HUDEP-2 (cell line): ENCODE results near the gene ZNF710.
"Not testable (repeated sequence)": the region's sequence is repeated elsewhere in the genome, so short reads cannot be mapped to it uniquely, and the experiment has no call there.

Experiments used
- DNase-seq, 76 experiments: peaks; one replicate each; lab custom pipeline; 2025; ENCODE audit not compliant: unreplicated experiment in 76 of 76; lab: John Stamatoyannopoulos, UW

Gene ZNF710

DNA sequence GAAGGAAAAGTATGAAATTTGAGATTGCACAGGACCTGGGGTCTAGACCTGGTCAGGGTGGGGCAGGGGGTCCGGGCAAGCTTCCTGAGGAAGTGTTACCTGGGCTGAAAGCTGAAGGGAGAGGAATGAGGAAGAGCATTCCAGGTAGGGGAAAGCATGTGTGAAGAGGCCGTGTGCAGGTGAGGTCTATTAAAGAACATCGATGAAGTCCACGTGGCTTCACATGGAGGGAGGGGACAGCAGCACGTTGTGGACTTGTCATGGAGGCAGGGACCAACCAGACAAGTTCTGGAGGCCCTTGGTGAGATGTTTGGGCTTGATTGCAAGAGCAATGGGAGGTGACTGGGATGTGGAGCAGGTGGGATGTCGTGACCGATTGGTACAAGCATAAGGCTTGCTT is 54.1 kb downstream of the ZNF710 start:
- DNase-seq: no peak

DNA sequence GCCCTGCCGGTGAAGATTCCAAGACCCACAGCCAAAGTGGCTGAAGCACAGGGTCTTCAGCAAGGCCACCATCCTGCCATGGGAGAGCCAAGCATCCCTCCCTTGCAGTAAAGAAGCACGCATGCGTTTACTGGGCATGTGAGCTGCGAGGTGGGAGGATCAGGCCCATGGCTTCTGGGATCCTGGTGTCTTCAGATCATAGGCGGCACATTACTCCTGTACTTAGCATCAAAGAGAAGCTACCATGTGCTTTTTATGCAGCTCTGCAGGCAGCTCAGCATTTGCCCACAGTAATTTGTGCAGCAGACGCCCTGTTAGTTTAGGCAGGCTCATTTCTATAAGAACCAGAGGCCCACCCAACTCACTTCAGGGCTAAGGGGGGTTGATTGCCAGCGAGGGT is 55.4 kb downstream of the ZNF710 start:
- no peak for DNase-seq

DNA sequence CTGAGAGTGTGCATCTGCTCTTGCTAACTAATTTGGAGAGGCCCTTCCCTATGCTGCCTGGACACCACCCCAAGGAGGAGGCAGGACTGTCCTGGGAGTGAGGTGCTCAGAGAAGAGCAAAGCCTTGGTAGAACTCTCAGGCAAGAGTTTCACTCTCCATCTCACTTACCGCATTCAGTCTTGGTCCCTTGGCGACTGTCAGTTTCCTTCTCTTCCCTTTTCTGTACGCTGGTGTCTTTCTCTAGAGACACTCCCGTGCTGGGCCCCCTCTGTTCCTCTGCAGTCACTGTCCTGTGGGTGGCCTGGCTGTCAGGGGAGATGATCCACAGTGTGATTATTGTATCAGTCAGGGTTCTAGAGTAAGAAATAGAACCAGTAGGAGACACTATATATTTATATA is 57.2 kb downstream of the ZNF710 start:
- no peak for DNase-seq

DNA sequence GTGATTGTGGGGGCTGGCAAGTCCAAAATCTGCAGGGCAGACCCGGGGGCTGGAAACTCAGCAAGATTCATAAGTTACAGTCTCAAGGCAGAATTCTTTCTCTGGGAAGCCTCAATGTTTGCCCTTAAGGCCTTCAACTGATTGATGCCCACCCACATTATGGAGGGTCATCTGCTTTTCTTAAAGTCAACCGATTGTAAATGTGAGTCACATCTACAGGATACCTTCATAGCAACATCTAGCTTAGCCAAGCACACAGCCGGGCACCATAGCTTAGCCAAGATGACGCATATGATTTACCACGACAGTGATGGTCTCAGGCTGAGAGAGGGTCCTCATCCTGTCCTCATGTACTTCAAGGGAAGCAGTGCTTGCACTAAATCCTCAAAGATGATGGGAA is 57.7 kb downstream of the ZNF710 start:
- no peak for DNase-seq

DNA sequence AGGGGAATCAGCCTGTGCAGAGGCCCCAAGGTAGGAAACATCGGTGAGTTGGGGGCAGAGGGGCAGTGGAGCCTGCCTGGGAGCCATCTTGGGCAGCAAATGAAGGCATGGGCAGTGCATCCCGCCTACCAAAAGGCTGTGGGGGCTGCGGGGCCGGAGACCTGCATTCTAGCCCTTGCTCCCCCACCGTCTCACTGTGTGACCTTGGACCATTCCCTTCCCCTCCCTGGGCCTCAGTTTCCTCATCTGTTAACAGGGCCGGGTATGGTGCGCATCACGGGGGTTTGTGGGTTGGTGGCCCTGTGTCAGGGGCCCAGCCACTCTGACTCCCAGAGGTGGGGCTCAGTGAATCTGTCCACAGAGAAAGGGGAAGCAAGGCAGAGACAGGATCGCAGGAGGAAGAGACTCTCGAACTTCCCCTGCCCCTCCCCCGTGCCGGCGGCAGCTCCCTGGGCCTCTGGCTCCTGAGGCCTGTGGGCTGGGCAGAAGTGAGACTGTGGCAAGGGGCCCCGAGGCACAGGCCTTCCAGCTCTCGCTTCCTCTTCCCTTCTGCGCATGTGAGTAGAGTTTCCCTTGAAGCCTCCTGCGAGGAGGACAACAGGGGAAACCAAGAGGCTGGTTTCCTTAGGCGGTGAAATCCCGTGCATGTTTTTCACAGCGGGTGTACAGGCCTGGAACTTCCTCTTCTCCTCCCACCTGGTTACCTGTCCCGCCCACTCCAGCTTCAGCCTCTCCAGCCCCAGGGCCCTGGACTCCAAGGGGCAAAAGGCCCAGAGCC is 58.3 kb downstream of the ZNF710 start:
- peak in 37 of 76 experiments; percentile 7 to 62 (median 31) for DNase-seq

DNA sequence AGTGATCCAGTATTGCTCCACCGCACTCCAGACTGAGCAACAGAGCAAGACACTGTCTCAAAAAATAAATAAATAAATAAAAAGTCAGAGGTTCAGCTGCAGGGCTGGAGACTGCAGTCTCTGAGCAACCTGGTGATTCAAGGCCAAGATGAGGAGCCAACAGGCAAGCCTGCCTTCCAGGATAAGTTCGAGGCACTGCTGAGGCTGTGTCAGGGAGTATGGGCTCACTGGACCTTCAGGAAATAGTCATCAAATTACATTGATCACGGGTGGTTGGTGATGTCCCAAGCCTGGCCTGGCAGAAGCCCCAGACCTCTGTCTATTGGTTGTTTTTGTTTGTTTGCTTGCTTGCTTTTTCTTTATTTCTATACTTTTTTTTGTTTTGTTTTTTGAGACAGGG is 59.7 kb downstream of the ZNF710 start:
- DNase-seq: no peak

DNA sequence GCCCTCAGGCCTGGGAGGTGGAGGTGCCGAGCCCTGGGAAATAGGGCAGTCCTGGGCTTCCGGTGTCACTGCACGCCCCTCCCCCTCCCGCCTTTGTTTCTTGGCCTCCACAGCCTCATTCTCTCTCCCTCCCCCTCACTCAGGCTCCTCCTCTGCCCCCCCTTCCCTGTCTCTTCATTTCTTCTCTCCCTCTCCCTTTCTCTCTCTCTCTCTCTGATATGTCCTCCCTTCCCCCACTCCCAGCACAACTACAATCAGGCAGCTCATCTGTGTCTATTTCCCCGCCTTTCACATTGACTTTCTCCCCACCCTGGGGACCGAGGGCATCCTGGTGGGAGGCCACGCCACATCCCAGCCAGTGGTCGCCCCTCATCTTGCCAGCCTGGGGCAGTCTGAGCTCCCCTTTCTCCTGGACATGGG is 60.9 kb downstream of the ZNF710 start:
- peak in 48 of 76 experiments; percentile 9 to 84 (median 51) for DNase-seq

DNA sequence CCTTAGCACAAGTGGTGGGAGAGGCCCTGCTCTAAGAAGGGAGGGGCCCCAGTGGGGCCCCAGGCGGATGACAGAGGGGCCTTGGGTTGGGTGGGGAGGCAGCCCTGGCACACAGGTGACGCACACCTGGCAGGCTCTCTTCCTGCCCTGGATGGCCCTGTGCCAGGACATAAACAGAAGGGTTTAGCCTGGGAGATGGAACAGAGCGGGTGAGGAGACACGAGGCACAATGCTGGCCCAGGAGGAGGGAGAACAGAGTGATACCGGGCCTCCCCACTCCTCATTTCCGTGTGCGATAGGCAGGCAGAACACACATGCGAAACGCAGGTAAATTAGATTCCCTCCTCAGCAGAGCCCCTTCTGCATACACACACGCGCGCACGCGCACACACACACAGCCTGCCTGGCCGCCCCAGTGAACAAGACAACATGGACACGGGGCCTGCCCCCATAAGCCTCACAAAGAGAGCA is 61.4 kb downstream of the ZNF710 start:
- DNase-seq: peak in 1 of 76 experiments; percentile 43

DNA sequence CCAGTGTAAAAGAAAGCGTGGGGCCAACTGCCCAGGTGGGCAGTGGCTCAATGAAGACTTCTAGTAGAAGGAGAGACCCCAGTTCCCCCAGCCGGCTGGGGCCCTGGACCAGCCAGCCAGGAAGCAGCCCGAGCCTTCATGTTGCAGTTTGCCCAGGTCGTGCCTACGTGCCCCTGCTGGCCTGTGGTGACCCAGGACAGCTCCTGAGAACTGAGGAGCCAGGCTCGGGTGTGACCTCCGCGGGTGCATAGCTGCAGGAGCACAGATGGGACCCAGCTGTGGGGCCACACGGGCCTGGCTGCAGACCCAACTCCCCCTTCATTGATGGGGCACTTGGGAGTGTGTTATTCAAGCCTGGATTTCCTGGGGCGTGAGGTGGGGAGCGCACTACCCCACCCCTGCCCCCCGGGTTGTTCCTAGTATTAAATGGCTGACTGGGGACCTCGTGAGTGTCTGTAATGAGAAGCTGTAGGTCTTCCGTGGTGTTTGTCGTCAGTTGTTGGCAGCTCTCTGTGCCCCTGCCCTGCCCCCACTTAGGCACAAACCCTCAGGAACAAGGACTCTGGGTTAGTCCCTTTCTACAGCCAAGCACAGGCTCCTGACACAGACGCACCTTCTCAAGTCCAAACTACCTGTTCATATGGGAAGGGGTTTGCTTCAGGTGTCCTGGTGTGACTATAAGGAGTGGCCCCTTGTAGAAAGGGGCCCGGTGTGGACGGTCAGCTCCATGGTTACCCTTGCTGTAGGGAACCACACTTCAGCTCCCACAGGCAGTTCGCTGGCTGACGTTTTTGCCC is 62.0 kb downstream of the ZNF710 start:
- DNase-seq: no peak

DNA sequence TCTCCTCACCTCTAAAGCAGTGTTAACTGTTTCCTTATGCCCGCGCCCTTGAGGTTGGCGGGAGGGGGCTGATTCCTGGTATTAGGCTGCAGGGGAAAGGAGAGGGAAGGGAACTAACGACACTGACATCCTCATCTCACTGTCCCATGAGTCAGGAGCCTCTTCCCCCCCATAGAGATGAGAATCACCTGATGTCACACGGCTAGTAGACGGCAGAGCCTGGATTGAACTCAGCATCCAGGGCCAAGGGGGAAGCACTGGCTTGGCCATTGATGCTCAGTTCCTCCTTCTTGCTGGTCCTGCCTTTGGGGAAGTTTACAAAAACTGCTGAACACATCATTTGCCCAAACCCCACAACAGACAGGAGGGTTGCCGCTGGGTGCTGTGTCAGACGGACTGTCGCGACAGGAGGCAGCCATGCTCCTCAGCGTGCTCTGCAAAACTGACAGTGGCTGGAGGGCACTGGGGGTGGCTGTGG is 62.7 kb downstream of the ZNF710 start:
- no peak for DNase-seq

DNA sequence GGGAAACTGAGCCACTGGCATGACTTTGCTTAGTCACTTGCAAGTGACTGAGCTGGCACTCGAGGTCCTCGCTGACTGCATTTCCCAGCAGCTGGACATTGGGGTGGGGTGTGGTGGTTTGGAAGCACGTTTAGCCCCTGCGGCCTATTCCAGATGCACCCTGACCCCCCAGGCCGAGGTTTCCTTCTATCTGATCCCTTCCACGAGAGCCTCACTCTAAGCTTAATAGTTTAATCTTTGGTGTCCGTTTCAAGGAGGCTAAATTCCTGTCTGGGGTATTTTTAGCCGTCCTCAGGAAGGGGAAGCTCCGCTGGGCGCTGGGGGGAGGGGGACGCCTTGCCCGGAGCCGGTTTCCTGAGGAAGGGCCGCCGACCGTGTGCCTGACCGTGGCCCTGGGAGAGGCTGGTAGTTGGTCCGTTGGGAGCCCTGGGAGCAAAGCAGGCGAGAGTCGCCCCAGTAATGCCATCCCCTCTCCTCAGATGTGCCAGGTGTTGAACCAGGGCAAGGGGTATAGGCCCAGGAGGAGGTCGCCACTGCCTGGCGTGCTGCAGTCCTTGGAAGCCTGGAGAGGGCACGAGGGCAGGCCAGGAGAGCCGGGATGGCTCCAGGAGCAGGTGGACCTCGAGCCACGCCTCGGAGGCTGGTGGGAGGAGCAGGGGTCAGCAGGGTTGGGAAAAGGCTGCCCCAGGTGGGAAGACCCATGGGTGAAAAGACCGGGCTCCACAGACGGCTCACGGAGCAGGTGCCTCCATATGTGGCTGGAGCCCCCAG is 64.0 kb downstream of the ZNF710 start:
- peak in 12 of 76 experiments; percentile 18 to 95 (median 83) for DNase-seq

DNA sequence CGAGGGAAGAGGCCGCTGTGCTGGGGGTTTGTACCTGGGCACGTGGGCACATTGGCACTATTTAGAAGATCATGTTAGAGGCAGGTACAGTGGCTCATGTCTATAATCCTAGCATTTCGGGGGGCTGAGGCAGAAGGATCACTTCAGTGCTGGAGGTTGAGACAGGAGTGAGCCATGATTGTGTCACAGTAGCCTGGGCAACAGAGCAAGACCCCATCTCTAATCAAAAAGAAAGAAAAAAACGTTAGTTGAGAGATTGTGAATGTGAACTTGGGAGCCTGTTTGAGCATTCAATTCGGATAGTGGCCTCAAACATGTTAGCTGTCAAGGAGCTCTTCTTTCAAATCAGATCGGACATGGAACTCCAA is 64.5 kb downstream of the ZNF710 start:
- DNase-seq: no peak

DNA sequence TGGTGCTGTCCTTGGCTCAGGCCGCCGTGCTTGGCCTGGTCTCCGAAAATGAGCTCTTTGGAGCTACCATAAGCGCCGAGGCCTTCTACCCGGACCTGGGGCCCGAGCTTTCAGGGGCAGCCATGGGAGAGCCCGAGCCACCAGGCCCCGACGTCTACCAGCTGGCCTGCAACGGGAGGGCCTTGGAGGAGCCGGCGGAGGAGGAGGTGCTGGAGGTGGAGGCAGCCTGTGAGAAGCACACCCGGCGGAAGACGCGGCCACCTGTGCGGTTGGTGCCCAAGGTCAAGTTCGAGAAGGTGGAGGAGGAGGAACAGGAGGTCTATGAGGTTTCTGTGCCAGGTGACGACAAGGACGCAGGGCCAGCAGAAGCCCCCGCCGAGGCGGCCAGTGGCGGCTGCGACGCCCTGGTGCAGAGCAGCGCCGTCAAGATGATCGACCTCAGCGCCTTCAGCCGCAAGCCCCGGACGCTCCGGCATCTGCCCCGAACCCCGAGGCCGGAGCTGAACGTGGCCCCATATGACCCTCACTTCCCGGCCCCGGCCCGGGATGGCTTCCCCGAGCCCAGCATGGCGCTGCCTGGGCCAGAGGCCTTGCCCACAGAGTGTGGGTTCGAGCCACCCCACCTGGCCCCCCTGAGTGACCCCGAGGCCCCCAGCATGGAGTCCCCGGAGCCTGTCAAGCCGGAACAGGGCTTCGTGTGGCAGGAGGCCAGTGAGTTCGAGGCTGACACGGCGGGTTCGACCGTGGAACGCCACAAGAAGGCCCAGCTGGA is 66.2 kb downstream of the ZNF710 start:
- DNase-seq: no peak

DNA sequence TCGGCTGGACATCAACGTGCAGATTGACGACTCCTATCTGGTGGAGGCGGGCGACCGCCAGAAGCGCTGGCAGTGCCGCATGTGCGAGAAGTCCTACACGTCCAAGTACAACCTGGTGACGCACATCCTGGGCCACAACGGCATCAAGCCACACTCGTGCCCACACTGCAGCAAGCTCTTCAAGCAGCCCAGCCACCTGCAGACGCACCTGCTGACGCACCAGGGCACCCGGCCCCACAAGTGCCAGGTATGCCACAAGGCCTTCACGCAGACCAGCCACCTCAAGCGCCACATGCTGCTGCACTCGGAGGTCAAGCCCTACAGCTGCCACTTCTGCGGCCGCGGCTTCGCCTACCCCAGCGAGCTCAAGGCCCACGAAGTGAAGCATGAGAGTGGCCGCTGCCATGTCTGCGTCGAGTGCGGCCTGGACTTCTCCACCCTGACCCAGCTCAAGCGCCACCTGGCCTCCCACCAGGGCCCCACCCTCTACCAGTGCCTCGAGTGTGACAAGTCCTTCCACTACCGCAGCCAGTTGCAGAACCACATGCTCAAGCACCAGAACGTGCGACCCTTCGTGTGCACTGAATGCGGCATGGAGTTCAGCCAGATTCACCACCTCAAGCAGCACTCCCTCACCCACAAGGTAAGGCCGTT is 67.0 kb downstream of the ZNF710 start:
- DNase-seq: no peak

DNA sequence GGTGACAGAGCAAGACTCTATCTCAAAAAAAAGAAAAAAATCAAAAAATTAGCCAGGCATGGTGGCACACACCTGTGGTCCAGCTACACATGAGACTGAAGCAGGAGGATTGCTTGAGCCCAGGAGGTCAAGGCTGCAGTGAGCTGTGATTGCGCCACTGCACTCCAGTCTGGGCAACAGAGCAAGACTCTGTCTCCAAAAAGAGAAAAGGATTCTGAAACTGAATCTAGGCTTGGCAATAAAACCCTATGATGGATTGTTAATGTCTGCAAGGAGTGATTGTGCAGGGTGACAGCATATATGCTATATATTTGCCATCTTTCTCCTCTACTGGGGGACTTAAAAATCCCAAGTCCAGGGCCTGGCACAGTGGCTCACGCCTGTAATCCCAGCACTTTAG is 69.5 kb downstream of the ZNF710 start:
- DNase-seq: not testable (repeated sequence)

DNA sequence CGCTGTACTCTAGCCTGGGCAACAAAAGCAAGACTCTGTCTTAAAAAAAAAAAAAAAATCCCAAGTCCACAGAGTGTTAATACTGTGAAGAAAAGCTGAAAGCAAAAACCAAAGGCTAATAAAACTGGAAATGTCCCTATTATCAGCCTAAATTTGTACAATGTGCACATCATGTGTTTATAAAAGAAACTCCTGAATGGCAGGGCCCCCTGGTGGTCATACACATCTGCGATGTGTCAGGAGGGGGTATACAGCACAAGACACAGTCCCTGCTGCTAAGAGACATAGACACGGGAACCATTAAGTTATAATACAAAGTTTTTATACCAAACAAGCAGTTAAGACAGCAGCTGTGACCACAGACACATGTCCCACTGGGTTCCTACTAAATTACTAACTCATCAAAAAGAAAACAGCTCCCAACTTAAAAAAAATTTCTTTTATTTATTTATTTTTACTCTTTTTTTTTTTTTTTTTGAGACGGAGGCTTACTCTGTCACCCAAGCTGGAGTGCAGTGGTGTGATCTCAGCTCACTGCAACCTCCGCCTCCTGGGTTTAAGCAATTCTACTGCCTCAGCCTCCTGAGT is 70.2 kb downstream of the ZNF710 start:
- DNase-seq: peak in 68 of 76 experiments; percentile 12 to 83 (median 57)

DNA sequence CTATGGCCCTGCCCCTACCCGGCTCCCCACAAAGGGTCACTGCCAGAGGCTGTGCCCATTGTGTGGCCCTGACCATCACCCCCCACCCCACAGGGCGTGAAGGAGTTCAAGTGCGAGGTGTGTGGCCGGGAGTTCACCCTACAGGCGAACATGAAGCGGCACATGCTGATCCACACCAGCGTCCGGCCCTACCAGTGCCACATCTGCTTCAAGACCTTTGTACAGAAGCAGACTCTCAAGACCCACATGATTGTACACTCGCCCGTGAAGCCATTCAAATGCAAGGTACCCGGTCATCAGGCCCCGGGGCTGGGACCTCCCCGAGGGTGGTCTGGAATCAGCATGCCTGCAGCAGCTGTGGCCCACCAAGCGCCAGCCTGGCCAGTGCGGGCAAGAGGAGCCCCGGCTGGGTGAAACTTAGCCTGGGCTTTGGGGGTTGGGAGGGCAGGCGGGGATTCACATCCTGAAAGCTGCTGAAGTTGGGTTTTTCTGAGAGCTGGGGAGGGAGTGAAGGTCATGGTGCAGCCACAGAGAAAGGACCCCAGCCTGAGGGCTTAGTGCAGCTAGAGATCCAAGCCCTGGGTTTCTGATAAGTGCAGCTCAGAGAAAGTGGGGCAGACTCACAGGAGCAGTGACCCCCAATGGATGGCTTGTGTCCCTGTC is 72.0 kb downstream of the ZNF710 start:
- no peak for DNase-seq

DNA sequence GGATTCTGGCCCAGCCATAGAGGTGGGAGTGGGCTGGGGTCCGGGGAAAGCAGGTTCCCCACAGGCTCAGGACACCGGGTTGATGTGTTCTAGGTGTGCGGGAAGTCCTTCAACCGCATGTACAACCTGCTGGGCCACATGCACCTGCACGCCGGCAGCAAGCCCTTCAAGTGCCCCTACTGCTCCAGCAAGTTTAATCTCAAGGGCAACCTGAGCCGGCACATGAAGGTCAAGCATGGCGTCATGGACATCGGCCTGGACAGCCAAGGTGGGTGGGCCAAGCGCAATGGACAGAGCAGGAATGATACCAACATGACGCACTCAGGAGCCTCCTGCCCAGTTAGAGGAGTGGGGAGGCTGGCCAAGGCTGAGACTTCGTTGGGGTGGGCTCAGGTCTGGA is 72.9 kb downstream of the ZNF710 start:
- DNase-seq: no peak

DNA sequence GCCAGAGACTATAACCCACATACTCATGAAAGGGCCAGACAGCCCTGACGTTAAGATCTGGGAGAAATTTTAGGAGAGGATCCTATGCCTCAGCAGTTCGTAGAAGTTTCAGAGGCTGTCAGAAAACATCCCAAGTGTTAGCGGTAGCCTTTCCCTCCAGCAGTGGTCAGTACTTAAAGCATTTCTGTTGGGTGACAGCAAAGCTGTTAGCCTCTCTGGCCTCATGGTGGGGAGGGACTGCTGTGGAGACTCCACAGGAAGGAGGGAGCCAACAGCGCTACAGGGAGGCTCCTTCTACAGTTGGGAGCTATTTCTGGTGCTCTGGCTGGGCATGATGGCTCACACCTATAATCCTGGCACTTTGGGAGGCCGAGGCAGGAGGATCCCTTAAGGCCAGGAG is 73.8 kb downstream of the ZNF710 start:
- DNase-seq: no peak
